ENCODE results near the gene PTPRM.

- TF ChIP-seq, protein P1, sequence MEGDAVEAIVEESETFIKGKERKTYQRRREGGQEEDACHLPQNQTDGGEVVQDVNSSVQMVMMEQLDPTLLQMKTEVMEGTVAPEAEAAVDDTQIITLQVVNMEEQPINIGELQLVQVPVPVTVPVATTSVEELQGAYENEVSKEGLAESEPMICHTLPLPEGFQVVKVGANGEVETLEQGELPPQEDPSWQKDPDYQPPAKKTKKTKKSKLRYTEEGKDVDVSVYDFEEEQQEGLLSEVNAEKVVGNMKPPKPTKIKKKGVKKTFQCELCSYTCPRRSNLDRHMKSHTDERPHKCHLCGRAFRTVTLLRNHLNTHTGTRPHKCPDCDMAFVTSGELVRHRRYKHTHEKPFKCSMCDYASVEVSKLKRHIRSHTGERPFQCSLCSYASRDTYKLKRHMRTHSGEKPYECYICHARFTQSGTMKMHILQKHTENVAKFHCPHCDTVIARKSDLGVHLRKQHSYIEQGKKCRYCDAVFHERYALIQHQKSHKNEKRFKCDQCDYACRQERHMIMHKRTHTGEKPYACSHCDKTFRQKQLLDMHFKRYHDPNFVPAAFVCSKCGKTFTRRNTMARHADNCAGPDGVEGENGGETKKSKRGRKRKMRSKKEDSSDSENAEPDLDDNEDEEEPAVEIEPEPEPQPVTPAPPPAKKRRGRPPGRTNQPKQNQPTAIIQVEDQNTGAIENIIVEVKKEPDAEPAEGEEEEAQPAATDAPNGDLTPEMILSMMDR (IDR thresholded peaks at IDR 0.05) = no peak
- no peak for TF ChIP-seq POLR2A (IDR thresholded peaks at IDR 0.05)
- TF ChIP-seq POLR2AphosphoS5 (IDR thresholded peaks at IDR 0.05) = no peak
- no peak for TF ChIP-seq EP300 (IDR thresholded peaks at IDR 0.05)
Measured at GRCh38 chr18:8196238-8196637, 629.1 kb downstream of the PTPRM start.

Measured in sigmoid colon (tissue), 4 donors.